GM12874 (cell line): Measurements from ENCODE around the gene TAP2.

Source experiments
- TF ChIP-seq, protein P1 (sequence below): IDR thresholded peaks from 2 replicates; pipeline ENCODE4 v1.5.1; 2011; ENCODE audit warnings: low read depth, mild to moderate bottlenecking, control low read depth, low read length, moderate library complexity; ENCODE audit not compliant: insufficient read depth

TAP2 gene

GRCh38 chr6:32843979-32844838, 5.7 kb upstream of the TAP2 start, which contains the start of gene PSMB8:
Gene PSMB8, minus strand, starts transcription at chr6:32844047. Its CDS starts 51 bp downstream, at chr6:32843996.
- TF ChIP-seq, protein P1, sequence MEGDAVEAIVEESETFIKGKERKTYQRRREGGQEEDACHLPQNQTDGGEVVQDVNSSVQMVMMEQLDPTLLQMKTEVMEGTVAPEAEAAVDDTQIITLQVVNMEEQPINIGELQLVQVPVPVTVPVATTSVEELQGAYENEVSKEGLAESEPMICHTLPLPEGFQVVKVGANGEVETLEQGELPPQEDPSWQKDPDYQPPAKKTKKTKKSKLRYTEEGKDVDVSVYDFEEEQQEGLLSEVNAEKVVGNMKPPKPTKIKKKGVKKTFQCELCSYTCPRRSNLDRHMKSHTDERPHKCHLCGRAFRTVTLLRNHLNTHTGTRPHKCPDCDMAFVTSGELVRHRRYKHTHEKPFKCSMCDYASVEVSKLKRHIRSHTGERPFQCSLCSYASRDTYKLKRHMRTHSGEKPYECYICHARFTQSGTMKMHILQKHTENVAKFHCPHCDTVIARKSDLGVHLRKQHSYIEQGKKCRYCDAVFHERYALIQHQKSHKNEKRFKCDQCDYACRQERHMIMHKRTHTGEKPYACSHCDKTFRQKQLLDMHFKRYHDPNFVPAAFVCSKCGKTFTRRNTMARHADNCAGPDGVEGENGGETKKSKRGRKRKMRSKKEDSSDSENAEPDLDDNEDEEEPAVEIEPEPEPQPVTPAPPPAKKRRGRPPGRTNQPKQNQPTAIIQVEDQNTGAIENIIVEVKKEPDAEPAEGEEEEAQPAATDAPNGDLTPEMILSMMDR = no peak

GRCh38 chr6:32843331-32843978, 4.9 kb upstream of the TAP2 start:
- TF ChIP-seq, protein P1 = no peak

DNA sequence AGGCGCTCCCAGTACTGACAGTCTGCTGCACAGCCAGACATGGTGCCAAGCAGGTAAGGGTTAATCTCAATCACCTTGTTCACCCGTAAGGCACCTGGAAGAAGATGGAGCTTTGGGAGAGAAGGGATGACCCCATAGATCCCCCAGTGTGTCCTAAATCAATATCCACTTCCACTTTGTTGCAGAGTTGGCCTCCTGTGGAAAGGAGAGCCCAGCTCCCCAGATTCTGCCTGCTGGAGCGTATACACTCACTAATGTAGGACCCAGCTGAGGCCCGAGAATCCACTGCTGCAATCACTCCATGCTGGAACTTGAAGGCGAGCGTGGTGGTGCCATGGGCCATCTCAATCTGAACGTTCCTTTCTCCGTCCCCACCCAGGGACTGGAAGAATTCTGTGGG, 4.2 kb upstream of the TAP2 start:
- TF ChIP-seq, protein P1 = no peak

DNA sequence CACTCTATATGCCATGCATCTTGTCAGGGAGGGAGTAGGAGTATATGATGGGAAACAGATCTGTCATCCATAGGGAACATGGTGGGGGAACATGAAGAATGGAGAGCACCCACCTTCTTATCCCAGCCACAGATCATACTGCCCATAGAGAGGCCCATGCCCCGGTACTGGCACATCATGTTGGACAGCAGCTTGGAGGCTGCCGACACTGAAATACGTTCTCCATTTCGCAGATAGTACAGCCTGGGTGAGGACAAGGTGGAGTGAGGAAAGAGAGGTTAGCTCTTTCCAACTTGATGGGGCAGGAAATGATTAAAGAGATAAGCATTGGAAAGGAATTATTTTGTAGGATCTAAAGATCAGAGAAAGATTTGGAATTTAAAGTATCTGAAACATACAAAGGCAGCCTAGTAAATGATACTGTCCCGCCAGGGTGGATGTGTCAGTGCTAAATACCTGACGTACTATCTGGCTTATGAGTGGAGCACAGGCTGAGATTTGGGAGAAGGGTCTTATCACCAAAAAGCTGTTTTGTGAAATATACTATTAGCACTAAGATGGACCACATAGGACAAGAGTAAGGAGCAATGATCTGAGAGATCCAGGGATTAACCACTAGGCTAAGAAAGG, 3.6 kb upstream of the TAP2 start:
- TF ChIP-seq, protein P1 = no peak

- TF ChIP-seq, protein P1 = no peak
Observed at GRCh38 chr6:32840604-32841246, 2.2 kb upstream of the TAP2 start.

GRCh38 chr6:32839356-32839755, 817 bp upstream of the TAP2 start:
- TF ChIP-seq, protein P1 = no peak
